ENCODE data around the gene SRP9. TPM values are rescaled to one million over a fixed set of nuclear protein-coding genes. Genes with fewer than 3 reads are reported as not detected.

Gene SRP9, protein sequence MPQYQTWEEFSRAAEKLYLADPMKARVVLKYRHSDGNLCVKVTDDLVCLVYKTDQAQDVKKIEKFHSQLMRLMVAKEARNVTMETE
- 243 to 352 TPM (median 251 TPM) in 5 replicates for total RNA-seq (2022; extraction: Qiagen RNA extraction)

DNA sequence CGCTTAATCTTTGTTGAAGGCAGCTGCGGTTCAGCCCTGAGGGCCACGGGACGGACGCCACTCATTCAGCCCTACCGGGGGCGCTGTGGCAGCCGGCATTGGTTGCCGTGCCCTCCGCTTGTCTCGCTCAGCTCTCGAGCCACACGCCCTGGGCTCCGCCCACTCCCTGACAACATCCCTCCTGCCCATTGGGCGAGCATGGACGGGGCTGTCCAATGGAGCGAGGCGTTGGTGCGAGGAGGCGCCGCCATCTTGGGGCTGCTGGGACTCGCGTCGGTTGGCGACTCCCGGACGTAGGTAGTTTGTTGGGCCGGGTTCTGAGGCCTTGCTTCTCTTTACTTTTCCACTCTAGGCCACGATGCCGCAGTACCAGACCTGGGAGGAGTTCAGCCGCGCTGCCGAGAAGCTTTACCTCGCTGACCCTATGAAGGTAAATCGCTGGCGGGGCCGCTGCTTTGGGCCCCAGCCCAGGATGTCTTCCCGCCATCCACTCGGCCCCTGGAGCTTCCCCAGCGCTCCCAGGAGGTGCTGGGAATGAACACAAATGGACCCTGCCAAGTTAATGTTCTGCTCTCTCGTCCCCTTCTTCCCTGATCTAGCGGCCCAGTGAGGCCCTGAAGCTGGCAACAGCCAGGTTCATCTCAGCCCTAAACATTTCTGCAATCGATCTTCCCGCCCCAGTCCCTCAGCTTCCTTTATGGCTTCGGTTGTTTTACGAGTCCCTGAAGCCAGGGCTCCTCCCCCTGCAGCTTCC, at the start of gene SRP9:
Gene SRP9, plus strand, starts transcription at position 244 of the 754 bp plus-strand sequence. Its CDS starts 115 bp downstream, at position 359.

DNA sequence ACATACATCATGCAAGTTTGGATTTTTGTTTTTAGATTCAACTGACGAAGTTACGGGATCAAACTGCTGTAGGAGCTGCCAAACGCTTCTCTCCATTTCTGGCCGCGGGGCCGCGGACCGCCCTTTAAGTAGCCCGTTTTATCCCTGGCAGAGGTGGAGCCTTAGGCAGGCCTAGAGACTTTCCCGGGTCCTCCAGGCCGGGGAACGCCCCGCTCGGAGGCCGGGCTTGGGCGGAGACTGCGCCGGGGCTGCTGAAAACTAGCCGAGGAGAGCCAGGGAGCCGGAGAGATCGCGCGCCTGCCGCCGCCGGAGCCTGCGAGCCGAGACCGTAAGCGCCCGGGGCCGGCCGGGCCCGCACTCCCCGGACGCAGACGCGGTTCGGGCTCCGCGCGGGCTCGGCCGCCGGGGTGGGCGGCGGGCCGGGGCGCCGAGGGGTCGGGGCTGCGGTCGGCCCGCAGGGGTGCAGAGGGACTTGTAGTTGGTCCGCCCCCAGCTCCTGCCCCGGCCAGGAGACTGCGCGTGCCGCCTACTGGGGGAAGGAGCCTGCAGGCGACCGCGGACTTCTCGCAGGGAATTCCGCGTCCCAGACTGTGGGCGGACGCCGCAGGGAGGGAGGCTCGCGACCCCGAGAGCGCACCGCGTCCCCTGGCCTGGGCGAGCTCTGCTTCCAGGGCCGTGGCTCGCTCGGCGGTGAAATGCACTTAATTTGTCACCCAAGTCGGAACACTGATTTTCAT, 32.4 kb downstream of the SRP9 start, which contains the start of gene EPHX1:
Gene EPHX1, plus strand, starts transcription at position 283 of the 737 bp plus-strand sequence. CDS start 18,606 bp downstream, outside the sequence.

Other genes starting within 250 kb of the SRP9 start
- gene ENAH, start 124.7 kb upstream of the SRP9 start, total RNA-seq (2022; extraction: Qiagen RNA extraction) = 59.1 to 85.7 TPM (median 77.0 TPM) in 5 replicates
- 208 to 247 TPM (median 225 TPM) in 5 replicates for gene EPHX1, start 32.3 kb downstream of the SRP9 start, total RNA-seq (2022; extraction: Qiagen RNA extraction)
- 5.1 to 8.0 TPM (median 7.1 TPM) in 5 replicates for gene TMEM63A, start 104.6 kb downstream of the SRP9 start, total RNA-seq (2022; extraction: Qiagen RNA extraction)
- gene LEFTY1, start 111.3 kb downstream of the SRP9 start, total RNA-seq (2022; extraction: Qiagen RNA extraction) = 0.15 to 0.54 TPM (median 0.46 TPM) in 5 replicates
- gene PYCR2, start 146.4 kb downstream of the SRP9 start, total RNA-seq (2022; extraction: Qiagen RNA extraction) = 49.2 to 65.6 TPM (median 63.2 TPM) in 5 replicates
- gene LEFTY2, start 163.4 kb downstream of the SRP9 start, total RNA-seq (2022; extraction: Qiagen RNA extraction) = 0.04 to 0.26 TPM (median 0.13 TPM) in 3 of 5 replicates, not detected in the others
- 5.9 to 9.3 TPM (median 7.2 TPM) in 5 replicates for gene SDE2, start 221.5 kb downstream of the SRP9 start, total RNA-seq (2022; extraction: Qiagen RNA extraction)